ENCODE measurements around the gene USP25.
A peak's percentile ranks its signal among the peaks of the same experiment; 100 is the strongest.
"Not testable (repeated sequence)": the region's sequence is repeated elsewhere in the genome, so short reads cannot be mapped to it uniquely, and the experiment has no call there.

USP25 gene

DNA sequence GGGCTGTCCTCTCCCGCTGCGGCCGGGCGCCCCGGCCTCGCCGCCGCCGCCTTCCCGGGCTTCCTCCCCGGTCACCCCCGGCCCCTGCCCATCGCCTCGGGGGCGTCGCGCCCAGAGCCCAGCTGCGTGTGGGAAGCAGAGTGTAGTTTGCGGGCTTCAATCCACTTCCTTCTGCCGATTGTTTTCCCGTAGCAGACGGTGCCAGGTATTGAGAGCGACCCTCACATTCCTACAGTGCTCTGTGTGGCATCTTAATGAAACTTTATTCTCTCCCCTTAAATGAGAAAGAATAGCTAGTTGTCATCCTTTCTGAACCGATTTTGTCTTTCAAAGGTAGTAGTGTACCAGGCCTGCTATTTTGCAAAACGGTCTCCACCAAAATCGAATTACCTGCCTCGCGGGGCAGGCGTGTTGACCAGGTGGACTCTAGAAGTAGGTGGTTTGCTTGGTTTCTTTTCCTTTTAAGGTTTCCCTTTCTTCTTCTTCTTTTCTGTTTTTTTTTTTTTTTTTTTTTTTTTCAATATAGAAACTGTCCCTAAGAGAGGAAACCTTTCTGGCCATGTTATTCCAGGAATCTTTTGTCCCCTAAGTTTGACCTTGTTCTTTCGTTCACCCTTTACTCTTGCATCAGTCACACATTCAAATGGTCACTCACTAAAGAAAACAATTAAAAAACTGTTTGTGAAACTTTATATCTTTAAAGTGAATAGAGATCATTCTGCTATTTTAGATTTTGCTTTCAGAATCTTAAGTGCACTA lies 881 bp downstream of the USP25 start:
- peak overlapping the region; percentile 93 for H3K27ac ChIP-seq
- ChIA-PET CTCF (interaction anchor here (0.6 to 1.1 kb wide), 3 partner anchors 21 to 96 kb away, joined by 3 read pairs; no protein-coding TSS in a partner anchor), POLR2A (ENCODE audit: low non-redundant PET) (no interaction called here)
- no peak for DNase-seq (ENCODE audit: low spot score)
- no peak for TF ChIP-seq CTCF (conservative IDR thresholded peaks at IDR 0.05; ENCODE audit: low read depth)

- no peak overlapping the region for H3K27ac ChIP-seq
- ChIA-PET CTCF (no interaction called here), POLR2A (ENCODE audit: low non-redundant PET) (no interaction called here)
- DNase-seq (ENCODE audit: low spot score): peak; percentile 64
- TF ChIP-seq CTCF (conservative IDR thresholded peaks at IDR 0.05; ENCODE audit: low read depth): no peak
These were observed 1.4 kb downstream of the USP25 start for GRCh38 chr21:15731243-15731613.

DNA sequence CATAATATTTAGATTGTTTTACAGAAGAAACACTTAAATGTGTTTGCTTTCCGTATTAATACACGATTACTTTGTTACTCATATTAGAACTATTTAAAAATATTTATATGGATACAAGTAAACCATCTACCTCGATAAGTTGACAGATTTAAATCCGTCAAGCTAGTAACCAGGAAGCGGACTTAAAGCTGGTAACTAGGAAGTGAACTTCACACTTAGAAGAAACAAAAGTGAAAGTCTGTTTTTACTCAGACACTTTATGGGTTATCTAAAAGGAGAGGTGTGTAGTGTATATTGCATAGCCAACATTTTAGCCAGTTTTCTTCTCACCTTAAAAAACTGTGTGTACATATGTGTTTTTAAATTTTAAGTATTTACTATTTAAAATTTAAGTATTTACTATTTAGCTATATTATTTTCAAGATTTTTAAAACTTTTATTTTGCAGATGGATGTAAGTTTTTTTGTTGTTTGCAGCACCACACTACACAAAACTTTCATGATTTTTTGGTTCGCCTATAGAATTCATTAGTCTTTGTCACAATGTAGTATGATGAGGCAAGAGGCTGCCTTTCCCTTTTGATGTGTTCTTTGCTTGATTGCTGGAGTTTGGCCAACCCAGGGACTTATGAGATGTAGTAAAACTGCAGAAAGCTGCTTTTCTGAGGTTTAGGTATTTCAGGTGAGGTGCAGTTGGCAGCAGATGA lies 2.7 kb downstream of the USP25 start:
- POLR2A ChIA-PET (ENCODE audit: low non-redundant PET): no interaction called here
- CTCF ChIA-PET: no interaction called here
- TF ChIP-seq CTCF (conservative IDR thresholded peaks at IDR 0.05; ENCODE audit: low read depth): no peak
- H3K27ac ChIP-seq: no peak overlapping the region
- DNase-seq (ENCODE audit: low spot score): peak; percentile 34

GRCh38 chr21:15732996-15733329 lies 3.2 kb downstream of the USP25 start:
- no peak for DNase-seq (ENCODE audit: low spot score)
- ChIA-PET POLR2A (ENCODE audit: low non-redundant PET) (no interaction called here), CTCF (no interaction called here)
- no peak overlapping the region for H3K27ac ChIP-seq
- no peak for TF ChIP-seq CTCF (conservative IDR thresholded peaks at IDR 0.05; ENCODE audit: low read depth)

GRCh38 chr21:15735409-15735808 lies 5.6 kb downstream of the USP25 start:
- ChIA-PET POLR2A (ENCODE audit: low non-redundant PET) (no interaction called here), CTCF (no interaction called here)
- H3K27ac ChIP-seq: no peak overlapping the region
- TF ChIP-seq CTCF (conservative IDR thresholded peaks at IDR 0.05; ENCODE audit: low read depth): no peak
- DNase-seq (ENCODE audit: low spot score): no peak

DNA sequence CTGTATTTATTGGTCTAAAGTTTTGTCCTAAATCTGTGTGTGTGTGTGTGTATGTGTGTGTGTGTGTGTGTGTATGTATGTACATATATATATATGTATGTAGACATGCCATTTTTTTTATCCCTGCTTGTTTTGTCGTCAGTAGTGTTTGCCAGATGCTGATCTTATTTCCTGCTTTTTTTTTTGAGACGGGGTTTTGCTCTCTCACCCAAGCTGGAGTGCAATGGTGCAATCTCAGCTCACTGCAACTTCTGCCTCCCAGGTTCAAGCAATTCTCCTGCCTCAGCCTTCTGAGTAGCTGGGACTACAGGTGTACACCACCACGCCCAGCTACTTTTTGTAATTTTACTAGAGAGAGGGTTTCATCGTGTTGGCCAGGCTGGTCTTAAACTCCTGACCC lies 6.1 kb downstream of the USP25 start:
- DNase-seq (ENCODE audit: low spot score); CTCF ChIA-PET; H3K27ac ChIP-seq; POLR2A ChIA-PET (ENCODE audit: low non-redundant PET): not testable (repeated sequence)

- H3K27ac ChIP-seq; POLR2A ChIA-PET (ENCODE audit: low non-redundant PET); CTCF ChIA-PET; DNase-seq (ENCODE audit: low spot score): not testable (repeated sequence)
These were observed 9.0 kb downstream of the USP25 start for GRCh38 chr21:15738779-15739178.

Measured in RWPE1 (cell line).